IMR-90 (cell line): ENCODE data around the gene CEMIP2. TPM values are rescaled to one million over a fixed set of nuclear protein-coding genes. Genes with fewer than 3 reads are reported as not detected.

ENCODE experiments used
- ATAC-seq: fragments of 200-7000 bp; cut with Tn5 transposase; 2 replicates; pipeline ENCODE4 v1.9.1; 2020; ENCODE audit warnings: low read depth, mild to moderate bottlenecking, moderate library complexity
- BruUV-seq: library from RNA; stranded (reverse); fragments of 400-500 nt; replicated peaks from 2 replicates; lab custom pipeline; 2021; lab: Mats Ljungman, UMichigan
- CTCF ChIA-PET: fragments of 300-600 bp; formaldehyde crosslinking; extraction: SDS; loops from one replicate; lab custom pipeline; 2021; ENCODE audit warnings: antibody characterized with exemption; lab: Yijun Ruan, JAX
- POLR2A ChIA-PET: fragments of 300-600 bp; sonication (Branson Sonifier 250); formaldehyde crosslinking; loops from one replicate; lab custom pipeline; 2022; ENCODE audit warnings: antibody characterized with exemption; ENCODE audit not compliant: unreplicated experiment; lab: Charles Lee
- DNase-seq: peaks from one replicate; pipeline ENCODE4 v3.0.0; 2013
- H2AFZ ChIP-seq: replicated peaks from 2 replicates; pipeline ENCODE3; 2013; ENCODE audit warnings: low read length, mild to moderate bottlenecking; ENCODE audit not compliant: poor library complexity
- H2AK5ac ChIP-seq: 2 replicates; pipeline ENCODE4 v1.6.1; 2013; ENCODE audit warnings: low read depth, low read length, inconsistent platforms
- H2AK9ac ChIP-seq: replicated peaks from 2 replicates; pipeline ENCODE3; 2013; ENCODE audit warnings: mild to moderate bottlenecking, low read depth, low read length, moderate library complexity; ENCODE audit not compliant: poor library complexity
- H2BK120ac ChIP-seq: 2 replicates; pipeline ENCODE4 v1.6.1; 2013; ENCODE audit warnings: low read depth, low read length, inconsistent platforms
- H2BK15ac ChIP-seq: 3 replicates; pipeline ENCODE4 v1.6.1; 2013; ENCODE audit warnings: low read depth, low read length, inconsistent platforms
- H2BK20ac ChIP-seq: 2 replicates; pipeline ENCODE4 v1.6.1; 2013; ENCODE audit warnings: low read depth, mild to moderate bottlenecking, inconsistent platforms, low read length, moderate library complexity
- H2BK5ac ChIP-seq: 2 replicates; pipeline ENCODE4 v1.6.1; 2013; ENCODE audit warnings: mild to moderate bottlenecking, low read depth, low read length, inconsistent platforms; ENCODE audit not compliant: poor library complexity, severe bottlenecking
- H3K14ac ChIP-seq: replicated peaks from 2 replicates; pipeline ENCODE4 v1.6.1; 2013; ENCODE audit warnings: low read depth, low read length, inconsistent platforms
- H3K18ac ChIP-seq: 2 replicates; pipeline ENCODE4 v1.6.1; 2013; ENCODE audit warnings: low read depth, low read length, control low read depth
- H3K23ac ChIP-seq: 2 replicates; pipeline ENCODE4 v1.6.1; 2013; ENCODE audit warnings: low read depth, low read length, inconsistent platforms
- H3K27ac ChIP-seq: 2 replicates; pipeline ENCODE4 v1.5.1; 2013; ENCODE audit warnings: mild to moderate bottlenecking, control low read depth, low read length; ENCODE audit not compliant: insufficient read depth
- H3K27me3 ChIP-seq: 2 replicates; pipeline ENCODE4 v1.6.1; 2013; ENCODE audit warnings: low read length; ENCODE audit not compliant: control insufficient read depth, insufficient read depth
- H3K36me3 ChIP-seq: 2 replicates; pipeline ENCODE4 v1.6.1; 2013; ENCODE audit warnings: low read length, mixed read lengths; ENCODE audit not compliant: control insufficient read depth, insufficient read depth
- H3K4ac ChIP-seq: 2 replicates; pipeline ENCODE4 v1.6.1; 2013; ENCODE audit warnings: low read depth, low read length, inconsistent platforms
- H3K4me1 ChIP-seq: 2 replicates; pipeline ENCODE4 v1.6.1; 2013; ENCODE audit warnings: low read length, mixed read lengths; ENCODE audit not compliant: control insufficient read depth, insufficient read depth
- H3K4me2 ChIP-seq: 2 replicates; pipeline ENCODE4 v1.6.1; 2013; ENCODE audit warnings: low read depth, mild to moderate bottlenecking, control low read depth, low read length, moderate library complexity
- H3K4me3 ChIP-seq: 2 replicates; pipeline ENCODE4 v1.5.1; 2013; ENCODE audit warnings: low read depth, mild to moderate bottlenecking, control low read depth, low read length, moderate library complexity; ENCODE audit not compliant: insufficient read depth
- H3K56ac ChIP-seq: 2 replicates; pipeline ENCODE4 v1.6.1; 2013; ENCODE audit warnings: low read length, inconsistent platforms; ENCODE audit not compliant: insufficient read depth; ENCODE audit errors: extremely low read depth
- H3K79me1 ChIP-seq, 2 experiments: 2 replicates each; pipeline ENCODE4 v1.6.1; 2013; ENCODE audit warnings: low read length in 2 of 2, inconsistent platforms in 1 of 2, low read depth in 1 of 2
- H3K9ac ChIP-seq: 2 replicates; pipeline ENCODE4 v1.6.1; 2013; ENCODE audit warnings: low read depth, low read length, control low read depth
- H3K9me1 ChIP-seq: 2 replicates; pipeline ENCODE4 v1.6.1; 2013; ENCODE audit warnings: low read length, inconsistent platforms; ENCODE audit not compliant: insufficient read depth
- H3K9me3 ChIP-seq: 2 replicates; pipeline ENCODE4 v1.6.1; 2013; ENCODE audit warnings: low read length; ENCODE audit not compliant: control insufficient read depth, insufficient read depth
- H4K20me1 ChIP-seq: 2 replicates; pipeline ENCODE4 v1.6.1; 2013; ENCODE audit warnings: low read length, inconsistent platforms; ENCODE audit not compliant: insufficient read depth
- H4K5ac ChIP-seq: 2 replicates; pipeline ENCODE4 v1.6.1; 2013; ENCODE audit warnings: mild to moderate bottlenecking, low read depth, low read length, control low read depth
- H4K8ac ChIP-seq, 2 experiments: 2 replicates each; pipeline ENCODE4 v1.6.1; 2013; ENCODE audit warnings: low read depth in 2 of 2, low read length in 2 of 2, control low read depth in 1 of 2, inconsistent platforms in 1 of 2
- H4K91ac ChIP-seq: 2 replicates; pipeline ENCODE4 v1.6.1; 2013; ENCODE audit warnings: low read depth, low read length, inconsistent platforms; ENCODE audit not compliant: insufficient read depth
- CHD1 ChIP-seq: IDR thresholded peaks from 2 replicates; pipeline ENCODE4 v1.6.1; 2012; ENCODE audit warnings: low read depth, low read length, improper control_type of control experiment
- FOS ChIP-seq: fragments of 150-350 bp; IDR thresholded peaks from 2 replicates; pipeline ENCODE4 v1.6.1; 2016; ENCODE audit warnings: low read depth, low read length
- MAFK ChIP-seq: IDR thresholded peaks from 2 replicates; pipeline ENCODE4 v1.6.1; 2012; ENCODE audit warnings: low read depth, low read length, improper control_type of control experiment
- MXI1 ChIP-seq: IDR thresholded peaks from 2 replicates; pipeline ENCODE4 v1.6.1; 2012; ENCODE audit warnings: low read depth, mild to moderate bottlenecking, low read length, moderate library complexity, borderline replicate concordance
- NFE2L2 ChIP-seq: fragments of 150-350 bp; IDR thresholded peaks from 2 replicates; pipeline ENCODE4 v1.6.1; 2016; ENCODE audit warnings: low read depth, mild to moderate bottlenecking, low read length
- POLR2A ChIP-seq: IDR thresholded peaks from 2 replicates; pipeline ENCODE4 v1.6.1; 2012; ENCODE audit warnings: mild to moderate bottlenecking, low read depth, low read length
- RCOR1 ChIP-seq: IDR thresholded peaks from 2 replicates; pipeline ENCODE4 v1.6.1; 2012; ENCODE audit warnings: mild to moderate bottlenecking, low read length, improper control_type of control experiment; ENCODE audit not compliant: insufficient replicate concordance
- USF2 ChIP-seq: fragments of 150-350 bp; IDR thresholded peaks from 2 replicates; pipeline ENCODE4 v1.6.1; 2017; ENCODE audit warnings: mild to moderate bottlenecking, antibody characterized with exemption, low read length, low read depth
- WGBS, 2 experiments: methylation state at CpG; one replicate each; pipeline versions ENCODE4 v1.1.5 to v1.1.7; 2013; ENCODE audit warnings: missing lambda C conversion rate in 2 of 2; ENCODE audit not compliant: insufficient read length in 1 of 2; ENCODE audit errors: extremely low coverage in 2 of 2; 5-methylcytosine and 5-hydroxymethylcytosine counted together
- dilution Hi-C: fragments of 300-500 bp; cut with HindIII; formaldehyde crosslinking; loops from one replicate; pipeline ENCODE4 v1.14.3; 2018; ENCODE audit warnings: low sequenced_read_pairs; ENCODE audit not compliant: unreplicated experiment
- in situ Hi-C: fragments of 300-500 bp; cut with MboI; formaldehyde crosslinking; loops from 3 replicates; pipeline ENCODE4 v1.14.3; 2019; ENCODE audit warnings: low sequenced_read_pairs, inconsistent platforms, mixed read lengths
- intact Hi-C: fragments of 100-400 bp; cut with micrococcal nuclease; formaldehyde crosslinking; loops from 2 replicates; pipeline ENCODE4 v1.10.0; 2022
- polyA plus RNA-seq, 3 experiments: library from polyadenylated mRNA; depleted of rRNA; stranded (reverse); fragments of >200 nt; gene quantifications; 2 replicates each; pipeline ENCODE4 v1.2.3, GENCODE V29; 2012; ENCODE audit warnings: low replicate concordance in 1 of 3
- total RNA-seq: library from RNA; depleted of rRNA; stranded (reverse); fragments of >200 nt; gene quantifications from 2 replicates; pipeline ENCODE4 v1.2.3, GENCODE V29; 2012
- TF ChIP-seq, protein P1 (sequence below): conservative IDR thresholded peaks from 2 replicates; pipeline ENCODE4 v1.5.1; 2012; ENCODE audit warnings: mild to moderate bottlenecking, low read depth, low read length, improper control_type of control experiment
- TF ChIP-seq, protein P2 (sequence below): fragments of 150-350 bp; IDR thresholded peaks from 2 replicates; pipeline ENCODE4 v1.6.1; 2016; ENCODE audit warnings: low read depth, mild to moderate bottlenecking, low read length, moderate library complexity, borderline replicate concordance

CEMIP2 gene
- total and polyA plus RNA-seq, 2 of the 4 experiments (the other 2 are of a cell fraction), result 65.2 to 67.4 TPM

- no TSS peak for BruUV-seq
- no peak overlapping the region for H3K27ac ChIP-seq
- ATAC-seq (peak; percentile 42), DNase-seq (no peak)
- H2BK20ac ChIP-seq, result no peak overlapping the region
- dilution Hi-C loops, result no loop called here
- in situ Hi-C loops, result no loop called here
- no peaks in the 10 kb centered on the region for H3K79me1 ChIP-seq
- no peak overlapping the region for H3K4me3 ChIP-seq
- H3K9me1 ChIP-seq, result no peaks in the 10 kb centered on the region
- no peak overlapping the region for H2AFZ ChIP-seq
- H4K8ac ChIP-seq, result no peak overlapping the region
- H3K4ac ChIP-seq, result no peak overlapping the region
- no peak overlapping the region for H3K4me2 ChIP-seq
- no peak overlapping the region for H2AK9ac ChIP-seq
- no peak overlapping the region for H3K23ac ChIP-seq
- ChIA-PET CTCF (interaction anchor here (0.6 to 1.1 kb wide), 2 partner anchors 42 to 123 kb away, joined by 3 read pairs; no protein-coding TSS in a partner anchor), POLR2A (no interaction called here)
- no peak overlapping the region for H2BK15ac ChIP-seq
- H3K36me3 ChIP-seq, result no peaks in the 10 kb centered on the region
- no CpG with 5 or more reads among the region's 1 CpG for WGBS, 2 experiments
- H2BK120ac ChIP-seq, result peak overlapping the region; percentile 63; the same call in 1 of the 2 replicates
- H4K5ac ChIP-seq, result no peak overlapping the region
- H3K27me3 ChIP-seq, result peaks cover 4% of the 10 kb centered on the region; the same call in 1 of the 2 replicates
- no peak overlapping the region for H4K91ac ChIP-seq
- H3K4me1 ChIP-seq, result 0 out of 2 replicates have a peak, but pooled peaks cover 2% of the 10 kb centered on the region
- TF ChIP-seq MAFK, result no peak
- no peak for TF ChIP-seq CHD1
- TF ChIP-seq, protein P1, sequence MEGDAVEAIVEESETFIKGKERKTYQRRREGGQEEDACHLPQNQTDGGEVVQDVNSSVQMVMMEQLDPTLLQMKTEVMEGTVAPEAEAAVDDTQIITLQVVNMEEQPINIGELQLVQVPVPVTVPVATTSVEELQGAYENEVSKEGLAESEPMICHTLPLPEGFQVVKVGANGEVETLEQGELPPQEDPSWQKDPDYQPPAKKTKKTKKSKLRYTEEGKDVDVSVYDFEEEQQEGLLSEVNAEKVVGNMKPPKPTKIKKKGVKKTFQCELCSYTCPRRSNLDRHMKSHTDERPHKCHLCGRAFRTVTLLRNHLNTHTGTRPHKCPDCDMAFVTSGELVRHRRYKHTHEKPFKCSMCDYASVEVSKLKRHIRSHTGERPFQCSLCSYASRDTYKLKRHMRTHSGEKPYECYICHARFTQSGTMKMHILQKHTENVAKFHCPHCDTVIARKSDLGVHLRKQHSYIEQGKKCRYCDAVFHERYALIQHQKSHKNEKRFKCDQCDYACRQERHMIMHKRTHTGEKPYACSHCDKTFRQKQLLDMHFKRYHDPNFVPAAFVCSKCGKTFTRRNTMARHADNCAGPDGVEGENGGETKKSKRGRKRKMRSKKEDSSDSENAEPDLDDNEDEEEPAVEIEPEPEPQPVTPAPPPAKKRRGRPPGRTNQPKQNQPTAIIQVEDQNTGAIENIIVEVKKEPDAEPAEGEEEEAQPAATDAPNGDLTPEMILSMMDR, result no peak
- no peak for TF ChIP-seq NFE2L2
- no peak for TF ChIP-seq FOS
- no peak for TF ChIP-seq USF2
- TF ChIP-seq, protein P2, sequence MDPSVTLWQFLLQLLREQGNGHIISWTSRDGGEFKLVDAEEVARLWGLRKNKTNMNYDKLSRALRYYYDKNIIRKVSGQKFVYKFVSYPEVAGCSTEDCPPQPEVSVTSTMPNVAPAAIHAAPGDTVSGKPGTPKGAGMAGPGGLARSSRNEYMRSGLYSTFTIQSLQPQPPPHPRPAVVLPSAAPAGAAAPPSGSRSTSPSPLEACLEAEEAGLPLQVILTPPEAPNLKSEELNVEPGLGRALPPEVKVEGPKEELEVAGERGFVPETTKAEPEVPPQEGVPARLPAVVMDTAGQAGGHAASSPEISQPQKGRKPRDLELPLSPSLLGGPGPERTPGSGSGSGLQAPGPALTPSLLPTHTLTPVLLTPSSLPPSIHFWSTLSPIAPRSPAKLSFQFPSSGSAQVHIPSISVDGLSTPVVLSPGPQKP, result no peak
- TF ChIP-seq POLR2A, result no peak
- TF ChIP-seq MXI1, result no peak
- TF ChIP-seq RCOR1, result no peak
- H4K20me1 ChIP-seq, result no peaks in the 10 kb centered on the region
- H2BK5ac ChIP-seq, result no peak overlapping the region
- no peak overlapping the region for H2AK5ac ChIP-seq
- H3K9me3 ChIP-seq, result no peaks in the 10 kb centered on the region
- H3K56ac ChIP-seq, result no peak overlapping the region
- no peak overlapping the region for H3K14ac ChIP-seq
- no peak overlapping the region for H3K18ac ChIP-seq
- intact Hi-C loops, result no loop called here
- no peak overlapping the region for H3K9ac ChIP-seq
Measured at GRCh38 chr9:71646131-71646530, 122.2 kb downstream of the CEMIP2 start.
